GM15510 (cell line): ENCODE data around the gene STK11IP.

ENCODE experiments used
- POLR2A ChIP-seq: IDR thresholded peaks from 3 replicates; pipeline ENCODE4 v1.6.1; 2011; ENCODE audit warnings: borderline replicate concordance; ENCODE audit not compliant: insufficient read length; ENCODE audit errors: extremely low read depth

STK11IP gene

DNA sequence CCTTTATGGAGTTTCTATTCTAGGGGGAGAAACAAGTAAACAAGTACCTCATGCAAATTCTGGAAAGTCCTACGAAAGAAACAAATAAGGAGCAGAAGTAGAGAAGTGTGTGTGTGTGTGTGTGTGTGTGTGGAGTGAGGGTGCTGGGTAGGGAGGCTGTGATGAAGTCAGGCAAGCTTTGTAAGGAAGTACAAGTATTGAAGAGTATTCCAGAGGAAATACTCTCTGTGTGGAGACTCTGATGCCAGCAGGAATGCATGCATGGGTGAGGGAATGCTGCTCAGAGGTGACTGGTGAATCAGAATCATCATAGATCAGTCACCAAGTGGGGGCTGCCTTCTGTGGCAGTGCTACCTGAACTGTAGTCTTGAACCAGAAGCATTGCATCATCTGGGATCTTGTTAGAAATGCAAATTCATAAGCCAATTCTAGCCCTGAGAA, 64.3 kb downstream of the STK11IP start:
- no peak for TF ChIP-seq POLR2A

GRCh38 chr2:219662566-219662965, 64.9 kb downstream of the STK11IP start:
- no peak for TF ChIP-seq POLR2A

GRCh38 chr2:219663116-219663762, 65.6 kb downstream of the STK11IP start:
- TF ChIP-seq POLR2A: no peak

- TF ChIP-seq POLR2A: no peak
Measured at GRCh38 chr2:219664041-219664440, 66.4 kb downstream of the STK11IP start.

GRCh38 chr2:219664944-219665343, 67.3 kb downstream of the STK11IP start:
- no peak for TF ChIP-seq POLR2A

DNA sequence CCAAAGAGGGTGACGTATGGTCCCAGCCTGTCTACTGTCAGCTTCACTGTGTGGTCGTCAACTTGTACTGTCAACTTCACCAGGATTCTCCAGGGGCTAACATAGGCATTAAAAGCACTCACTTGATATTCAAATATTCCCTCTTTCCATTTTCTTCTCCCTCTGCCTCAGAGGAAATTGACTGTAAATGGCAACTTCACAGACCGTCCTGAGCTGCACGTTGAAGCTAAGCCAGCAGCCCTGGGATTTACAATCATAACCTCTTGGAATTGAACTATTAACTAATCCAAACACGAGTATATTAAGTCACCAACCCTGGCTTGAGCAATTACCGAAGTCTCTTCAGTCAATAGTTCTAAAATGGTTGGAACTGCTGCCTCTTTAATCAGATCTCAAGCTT, 68.3 kb downstream of the STK11IP start:
- no peak for TF ChIP-seq POLR2A
